ENCODE measurements around the gene COL6A1. TPM values are rescaled to one million over a fixed set of nuclear protein-coding genes. Genes with fewer than 3 reads are reported as not detected.

Gene COL6A1
- total and polyA plus RNA-seq, 2 of the 4 experiments (the other 2 are of a cell fraction): 173 to 1,578 TPM

DNA sequence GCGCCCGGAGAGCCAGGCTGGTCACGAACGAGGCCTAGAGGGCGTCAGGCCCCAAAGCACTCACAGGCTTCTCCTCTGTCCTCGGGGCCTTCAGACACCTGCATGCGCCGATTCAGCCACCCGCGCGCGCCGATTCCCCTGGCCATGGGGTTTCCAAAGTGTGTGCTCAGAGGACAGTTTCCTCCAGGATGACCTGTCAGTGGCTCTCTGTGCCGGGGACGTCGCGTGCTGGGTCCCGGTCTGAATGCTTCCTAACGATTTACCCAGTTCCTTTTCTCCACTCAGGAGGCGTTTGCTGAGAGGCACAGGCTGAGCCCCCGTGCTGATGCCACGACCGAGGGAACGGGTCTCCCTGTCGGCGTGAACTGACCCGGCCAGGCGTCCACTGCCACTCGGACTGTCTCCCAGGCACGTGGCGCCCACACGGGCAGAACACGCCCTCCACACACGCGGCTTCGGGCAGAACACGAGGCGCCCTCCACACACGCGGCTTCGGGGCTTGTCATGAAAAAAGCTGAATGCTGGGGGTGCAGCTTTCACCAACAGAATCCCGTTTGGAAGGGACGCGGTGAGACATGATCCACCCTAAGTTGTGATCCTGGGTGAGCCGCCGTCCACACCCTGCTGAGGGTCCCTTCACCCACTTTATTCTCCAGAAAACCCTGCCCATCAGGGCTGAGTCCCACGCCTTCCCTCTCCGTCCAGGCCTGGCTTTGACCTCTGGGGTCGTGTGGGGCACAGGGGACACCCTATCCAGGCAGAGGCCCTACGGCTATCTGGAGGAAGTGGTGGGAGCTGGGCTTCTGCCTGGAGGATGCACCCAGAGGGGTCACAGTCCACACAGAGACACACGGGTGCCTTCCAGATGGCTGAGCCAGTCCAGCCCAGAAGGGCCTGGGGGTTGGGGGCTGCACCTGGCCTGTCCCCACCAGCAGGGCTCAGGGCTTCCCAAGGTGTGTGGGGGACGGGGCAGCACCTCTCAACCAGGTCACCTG is 56.1 kb downstream of the COL6A1 start:
- ChIA-PET POLR2A (ENCODE audit: unreplicated experiment) (no interaction called here), CTCF (no interaction called here)
- Histone ChIP-seq H2BK120ac (ENCODE audit: low read depth, low read length) (peak overlapping the region; percentile 99), H3K14ac (replicated peaks; ENCODE audit: low read depth, low read length) (peak overlapping the region; percentile 76), H3K27me3 (ENCODE audit: control insufficient read depth, insufficient read depth, low read length) (no peaks in the 10 kb centered on the region), H2BK20ac (ENCODE audit: low read depth, low read length) (peak overlapping the region; percentile 91), H3K4ac (ENCODE audit: low read depth, low read length) (peak overlapping the region; percentile 98), H2BK5ac (ENCODE audit: low read depth, low read length, poor library complexity, severe bottlenecking) (peak overlapping the region; percentile 49), H4K8ac (ENCODE audit: low read depth in 2 of 2, low read length in 2 of 2) (peak overlapping the region in 1 of 2 experiments; percentile 96; a peak in 3 of 4 replicates), H4K20me1 (ENCODE audit: insufficient read depth, low read length) (no peaks in the 10 kb centered on the region), H3K9me3 (ENCODE audit: control insufficient read depth, insufficient read depth, low read length) (no peaks in the 10 kb centered on the region), H2AK5ac (ENCODE audit: low read depth, low read length) (peak overlapping the region; percentile 96), H4K5ac (ENCODE audit: low read depth, low read length) (no peak overlapping the region), H3K4me3 (ENCODE audit: insufficient read depth, low read depth, low read length) (no peak overlapping the region), H2AFZ (replicated peaks; ENCODE audit: low read length, poor library complexity) (no peak overlapping the region), H3K9me1 (ENCODE audit: insufficient read depth, low read length) (peaks cover 8% of the 10 kb centered on the region; the same call in 1 of the 2 replicates), H4K91ac (ENCODE audit: insufficient read depth, low read depth, low read length) (peak overlapping the region; percentile 96), H3K36me3 (ENCODE audit: control insufficient read depth, insufficient read depth, low read length) (no peaks in the 10 kb centered on the region), H3K4me2 (ENCODE audit: low read depth, low read length) (no peak overlapping the region), H3K27ac (ENCODE audit: insufficient read depth, low read length) (no peak overlapping the region), H3K23ac (ENCODE audit: low read depth, low read length) (no peak overlapping the region; the same call in 1 of the 2 replicates), H3K4me1 (ENCODE audit: control insufficient read depth, insufficient read depth, low read length) (peaks cover 30% of the 10 kb centered on the region), H2BK15ac (ENCODE audit: low read depth, low read length) (peak overlapping the region; percentile 93), H3K56ac (ENCODE audit: extremely low read depth, insufficient read depth, low read length) (no peak overlapping the region), H3K9ac (ENCODE audit: low read depth, low read length) (no peak overlapping the region), H2AK9ac (replicated peaks; ENCODE audit: low read depth, low read length, poor library complexity) (peak overlapping the region; percentile 78), H3K79me1 (ENCODE audit: low read depth in 1 of 2, low read length in 2 of 2) (peaks cover 0 to 22% of the 10 kb centered on the region in 2 experiments; a peak in 1 of 4 replicates), H3K18ac (ENCODE audit: low read depth, low read length) (peak overlapping the region; percentile 20; the same call in 1 of the 2 replicates)
- in situ Hi-C loops (cut with MboI; ENCODE audit: low sequenced_read_pairs) (no loop called here), intact Hi-C loops (cut with micrococcal nuclease) (no loop called here), dilution Hi-C loops (cut with HindIII; ENCODE audit: low sequenced_read_pairs, unreplicated experiment) (no loop called here)
- 95% methylated on average over 35 of the region's 52 CpGs; no CpG with 5 or more reads in 1 of the 2 experiments for WGBS, 2 experiments (ENCODE audit: extremely low coverage in 2 of 2, insufficient read length in 1 of 2)
- DNase-seq (no peak), ATAC-seq (ENCODE audit: low read depth) (no peak)
- BruUV-seq (replicated peaks): no TSS peak
- TF ChIP-seq, protein P1, sequence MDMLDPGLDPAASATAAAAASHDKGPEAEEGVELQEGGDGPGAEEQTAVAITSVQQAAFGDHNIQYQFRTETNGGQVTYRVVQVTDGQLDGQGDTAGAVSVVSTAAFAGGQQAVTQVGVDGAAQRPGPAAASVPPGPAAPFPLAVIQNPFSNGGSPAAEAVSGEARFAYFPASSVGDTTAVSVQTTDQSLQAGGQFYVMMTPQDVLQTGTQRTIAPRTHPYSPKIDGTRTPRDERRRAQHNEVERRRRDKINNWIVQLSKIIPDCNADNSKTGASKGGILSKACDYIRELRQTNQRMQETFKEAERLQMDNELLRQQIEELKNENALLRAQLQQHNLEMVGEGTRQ (IDR thresholded peaks at IDR 0.05; ENCODE audit: low read depth, low read length): no peak
- TF ChIP-seq MAFK (IDR thresholded peaks at IDR 0.05; ENCODE audit: low read depth, low read length) (no peak), MAZ (IDR thresholded peaks at IDR 0.05; ENCODE audit: borderline replicate concordance, low read depth, low read length) (no peak), RCOR1 (IDR thresholded peaks at IDR 0.05; ENCODE audit: insufficient replicate concordance, low read length) (no peak), SMC3 (IDR thresholded peaks at IDR 0.05; ENCODE audit: low read depth, low read length) (no peak), CHD1 (IDR thresholded peaks at IDR 0.05; ENCODE audit: low read depth, low read length) (no peak), RAD21 (IDR thresholded peaks at IDR 0.05; ENCODE audit: low read length) (no peak), POLR2A (IDR thresholded peaks at IDR 0.05; ENCODE audit: low read depth, low read length) (no peak), CEBPB (IDR thresholded peaks at IDR 0.05; ENCODE audit: low read depth, low read length) (no peak), RFX5 (IDR thresholded peaks at IDR 0.05; ENCODE audit: low read depth, low read length) (no peak), MXI1 (IDR thresholded peaks at IDR 0.05; ENCODE audit: borderline replicate concordance, low read depth, low read length) (no peak), NFE2L2 (IDR thresholded peaks at IDR 0.05; ENCODE audit: low read depth, low read length) (no peak), FOS (IDR thresholded peaks at IDR 0.05; ENCODE audit: low read depth, low read length) (no peak)
- TF ChIP-seq, protein P2, sequence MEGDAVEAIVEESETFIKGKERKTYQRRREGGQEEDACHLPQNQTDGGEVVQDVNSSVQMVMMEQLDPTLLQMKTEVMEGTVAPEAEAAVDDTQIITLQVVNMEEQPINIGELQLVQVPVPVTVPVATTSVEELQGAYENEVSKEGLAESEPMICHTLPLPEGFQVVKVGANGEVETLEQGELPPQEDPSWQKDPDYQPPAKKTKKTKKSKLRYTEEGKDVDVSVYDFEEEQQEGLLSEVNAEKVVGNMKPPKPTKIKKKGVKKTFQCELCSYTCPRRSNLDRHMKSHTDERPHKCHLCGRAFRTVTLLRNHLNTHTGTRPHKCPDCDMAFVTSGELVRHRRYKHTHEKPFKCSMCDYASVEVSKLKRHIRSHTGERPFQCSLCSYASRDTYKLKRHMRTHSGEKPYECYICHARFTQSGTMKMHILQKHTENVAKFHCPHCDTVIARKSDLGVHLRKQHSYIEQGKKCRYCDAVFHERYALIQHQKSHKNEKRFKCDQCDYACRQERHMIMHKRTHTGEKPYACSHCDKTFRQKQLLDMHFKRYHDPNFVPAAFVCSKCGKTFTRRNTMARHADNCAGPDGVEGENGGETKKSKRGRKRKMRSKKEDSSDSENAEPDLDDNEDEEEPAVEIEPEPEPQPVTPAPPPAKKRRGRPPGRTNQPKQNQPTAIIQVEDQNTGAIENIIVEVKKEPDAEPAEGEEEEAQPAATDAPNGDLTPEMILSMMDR (conservative IDR thresholded peaks at IDR 0.05; ENCODE audit: low read depth, low read length): no peak

All from IMR-90 (cell line).